IMR-90 (cell line): ENCODE measurements around the gene RBKS. TPM values are rescaled to one million over a fixed set of nuclear protein-coding genes. Genes with fewer than 3 reads are reported as not detected.

ENCODE experiments used
- ATAC-seq: fragments of 200-7000 bp; cut with Tn5 transposase; 2 replicates; pipeline ENCODE4 v1.9.1; 2020; ENCODE audit warnings: low read depth, mild to moderate bottlenecking, moderate library complexity
- BruUV-seq: library from RNA; stranded (reverse); fragments of 400-500 nt; replicated peaks from 2 replicates; lab custom pipeline; 2021; lab: Mats Ljungman, UMichigan
- CTCF ChIA-PET: fragments of 300-600 bp; formaldehyde crosslinking; extraction: SDS; loops from one replicate; lab custom pipeline; 2021; ENCODE audit warnings: antibody characterized with exemption; lab: Yijun Ruan, JAX
- POLR2A ChIA-PET: fragments of 300-600 bp; sonication (Branson Sonifier 250); formaldehyde crosslinking; loops from one replicate; lab custom pipeline; 2022; ENCODE audit warnings: antibody characterized with exemption; ENCODE audit not compliant: unreplicated experiment; lab: Charles Lee
- DNase-seq: peaks from one replicate; pipeline ENCODE4 v3.0.0; 2013
- H2AFZ ChIP-seq: replicated peaks from 2 replicates; pipeline ENCODE3; 2013; ENCODE audit warnings: low read length, mild to moderate bottlenecking; ENCODE audit not compliant: poor library complexity
- H2AK5ac ChIP-seq: 2 replicates; pipeline ENCODE4 v1.6.1; 2013; ENCODE audit warnings: low read depth, low read length, inconsistent platforms
- H2AK9ac ChIP-seq: replicated peaks from 2 replicates; pipeline ENCODE3; 2013; ENCODE audit warnings: mild to moderate bottlenecking, low read depth, low read length, moderate library complexity; ENCODE audit not compliant: poor library complexity
- H2BK120ac ChIP-seq: 2 replicates; pipeline ENCODE4 v1.6.1; 2013; ENCODE audit warnings: low read depth, low read length, inconsistent platforms
- H2BK15ac ChIP-seq: 3 replicates; pipeline ENCODE4 v1.6.1; 2013; ENCODE audit warnings: low read depth, low read length, inconsistent platforms
- H2BK20ac ChIP-seq: 2 replicates; pipeline ENCODE4 v1.6.1; 2013; ENCODE audit warnings: low read depth, mild to moderate bottlenecking, inconsistent platforms, low read length, moderate library complexity
- H2BK5ac ChIP-seq: 2 replicates; pipeline ENCODE4 v1.6.1; 2013; ENCODE audit warnings: mild to moderate bottlenecking, low read depth, low read length, inconsistent platforms; ENCODE audit not compliant: poor library complexity, severe bottlenecking
- H3K14ac ChIP-seq: replicated peaks from 2 replicates; pipeline ENCODE4 v1.6.1; 2013; ENCODE audit warnings: low read depth, low read length, inconsistent platforms
- H3K18ac ChIP-seq: 2 replicates; pipeline ENCODE4 v1.6.1; 2013; ENCODE audit warnings: low read depth, low read length, control low read depth
- H3K23ac ChIP-seq: 2 replicates; pipeline ENCODE4 v1.6.1; 2013; ENCODE audit warnings: low read depth, low read length, inconsistent platforms
- H3K27ac ChIP-seq: 2 replicates; pipeline ENCODE4 v1.5.1; 2013; ENCODE audit warnings: mild to moderate bottlenecking, control low read depth, low read length; ENCODE audit not compliant: insufficient read depth
- H3K27me3 ChIP-seq: 2 replicates; pipeline ENCODE4 v1.6.1; 2013; ENCODE audit warnings: low read length; ENCODE audit not compliant: control insufficient read depth, insufficient read depth
- H3K36me3 ChIP-seq: 2 replicates; pipeline ENCODE4 v1.6.1; 2013; ENCODE audit warnings: low read length, mixed read lengths; ENCODE audit not compliant: control insufficient read depth, insufficient read depth
- H3K4ac ChIP-seq: 2 replicates; pipeline ENCODE4 v1.6.1; 2013; ENCODE audit warnings: low read depth, low read length, inconsistent platforms
- H3K4me1 ChIP-seq: 2 replicates; pipeline ENCODE4 v1.6.1; 2013; ENCODE audit warnings: low read length, mixed read lengths; ENCODE audit not compliant: control insufficient read depth, insufficient read depth
- H3K4me2 ChIP-seq: 2 replicates; pipeline ENCODE4 v1.6.1; 2013; ENCODE audit warnings: low read depth, mild to moderate bottlenecking, control low read depth, low read length, moderate library complexity
- H3K4me3 ChIP-seq: 2 replicates; pipeline ENCODE4 v1.5.1; 2013; ENCODE audit warnings: low read depth, mild to moderate bottlenecking, control low read depth, low read length, moderate library complexity; ENCODE audit not compliant: insufficient read depth
- H3K56ac ChIP-seq: 2 replicates; pipeline ENCODE4 v1.6.1; 2013; ENCODE audit warnings: low read length, inconsistent platforms; ENCODE audit not compliant: insufficient read depth; ENCODE audit errors: extremely low read depth
- H3K79me1 ChIP-seq, 2 experiments: 2 replicates each; pipeline ENCODE4 v1.6.1; 2013; ENCODE audit warnings: low read length in 2 of 2, inconsistent platforms in 1 of 2, low read depth in 1 of 2
- H3K9ac ChIP-seq: 2 replicates; pipeline ENCODE4 v1.6.1; 2013; ENCODE audit warnings: low read depth, low read length, control low read depth
- H3K9me1 ChIP-seq: 2 replicates; pipeline ENCODE4 v1.6.1; 2013; ENCODE audit warnings: low read length, inconsistent platforms; ENCODE audit not compliant: insufficient read depth
- H3K9me3 ChIP-seq: 2 replicates; pipeline ENCODE4 v1.6.1; 2013; ENCODE audit warnings: low read length; ENCODE audit not compliant: control insufficient read depth, insufficient read depth
- H4K20me1 ChIP-seq: 2 replicates; pipeline ENCODE4 v1.6.1; 2013; ENCODE audit warnings: low read length, inconsistent platforms; ENCODE audit not compliant: insufficient read depth
- H4K5ac ChIP-seq: 2 replicates; pipeline ENCODE4 v1.6.1; 2013; ENCODE audit warnings: mild to moderate bottlenecking, low read depth, low read length, control low read depth
- H4K8ac ChIP-seq, 2 experiments: 2 replicates each; pipeline ENCODE4 v1.6.1; 2013; ENCODE audit warnings: low read depth in 2 of 2, low read length in 2 of 2, control low read depth in 1 of 2, inconsistent platforms in 1 of 2
- H4K91ac ChIP-seq: 2 replicates; pipeline ENCODE4 v1.6.1; 2013; ENCODE audit warnings: low read depth, low read length, inconsistent platforms; ENCODE audit not compliant: insufficient read depth
- BHLHE40 ChIP-seq: fragments of 150-350 bp; IDR thresholded peaks from 2 replicates; pipeline ENCODE4 v1.6.1; 2016; ENCODE audit warnings: mild to moderate bottlenecking, low read depth, low read length
- CEBPB ChIP-seq: IDR thresholded peaks from 2 replicates; pipeline ENCODE4 v1.6.1; 2012; ENCODE audit warnings: low read depth, low read length, improper control_type of control experiment
- CHD1 ChIP-seq: IDR thresholded peaks from 2 replicates; pipeline ENCODE4 v1.6.1; 2012; ENCODE audit warnings: low read depth, low read length, improper control_type of control experiment
- FOS ChIP-seq: fragments of 150-350 bp; IDR thresholded peaks from 2 replicates; pipeline ENCODE4 v1.6.1; 2016; ENCODE audit warnings: low read depth, low read length
- MAFK ChIP-seq: IDR thresholded peaks from 2 replicates; pipeline ENCODE4 v1.6.1; 2012; ENCODE audit warnings: low read depth, low read length, improper control_type of control experiment
- MAZ ChIP-seq: IDR thresholded peaks from 2 replicates; pipeline ENCODE4 v1.6.1; 2012; ENCODE audit warnings: low read depth, mild to moderate bottlenecking, low read length, improper control_type of control experiment, moderate library complexity, borderline replicate concordance
- MXI1 ChIP-seq: IDR thresholded peaks from 2 replicates; pipeline ENCODE4 v1.6.1; 2012; ENCODE audit warnings: low read depth, mild to moderate bottlenecking, low read length, moderate library complexity, borderline replicate concordance
- NFE2L2 ChIP-seq: fragments of 150-350 bp; IDR thresholded peaks from 2 replicates; pipeline ENCODE4 v1.6.1; 2016; ENCODE audit warnings: low read depth, mild to moderate bottlenecking, low read length
- POLR2A ChIP-seq: IDR thresholded peaks from 2 replicates; pipeline ENCODE4 v1.6.1; 2012; ENCODE audit warnings: mild to moderate bottlenecking, low read depth, low read length
- RCOR1 ChIP-seq: IDR thresholded peaks from 2 replicates; pipeline ENCODE4 v1.6.1; 2012; ENCODE audit warnings: mild to moderate bottlenecking, low read length, improper control_type of control experiment; ENCODE audit not compliant: insufficient replicate concordance
- RFX5 ChIP-seq: IDR thresholded peaks from 2 replicates; pipeline ENCODE4 v1.8.0; 2012; ENCODE audit warnings: low read depth, mild to moderate bottlenecking, low read length, moderate library complexity
- SMC3 ChIP-seq: fragments of 150-350 bp; IDR thresholded peaks from 2 replicates; pipeline ENCODE4 v1.6.1; 2016; ENCODE audit warnings: low read depth, mild to moderate bottlenecking, antibody characterized with exemption, low read length, moderate library complexity
- WGBS, 2 experiments: methylation state at CpG; one replicate each; pipeline versions ENCODE4 v1.1.5 to v1.1.7; 2013; ENCODE audit warnings: missing lambda C conversion rate in 2 of 2; ENCODE audit not compliant: insufficient read length in 1 of 2; ENCODE audit errors: extremely low coverage in 2 of 2; 5-methylcytosine and 5-hydroxymethylcytosine counted together
- dilution Hi-C: fragments of 300-500 bp; cut with HindIII; formaldehyde crosslinking; loops from one replicate; pipeline ENCODE4 v1.14.3; 2018; ENCODE audit warnings: low sequenced_read_pairs; ENCODE audit not compliant: unreplicated experiment
- in situ Hi-C: fragments of 300-500 bp; cut with MboI; formaldehyde crosslinking; loops from 3 replicates; pipeline ENCODE4 v1.14.3; 2019; ENCODE audit warnings: low sequenced_read_pairs, inconsistent platforms, mixed read lengths
- intact Hi-C: fragments of 100-400 bp; cut with micrococcal nuclease; formaldehyde crosslinking; loops from 2 replicates; pipeline ENCODE4 v1.10.0; 2022
- polyA plus RNA-seq, 3 experiments: library from polyadenylated mRNA; depleted of rRNA; stranded (reverse); fragments of >200 nt; gene quantifications; 2 replicates each; pipeline ENCODE4 v1.2.3, GENCODE V29; 2012; ENCODE audit warnings: low replicate concordance in 1 of 3
- total RNA-seq: library from RNA; depleted of rRNA; stranded (reverse); fragments of >200 nt; gene quantifications from 2 replicates; pipeline ENCODE4 v1.2.3, GENCODE V29; 2012
- TF ChIP-seq, protein P1 (sequence below): fragments of 150-350 bp; IDR thresholded peaks from 2 replicates; pipeline ENCODE4 v1.6.1; 2017; ENCODE audit warnings: mild to moderate bottlenecking, antibody characterized with exemption, low read length, low read depth
- TF ChIP-seq, protein P2 (sequence below): conservative IDR thresholded peaks from 2 replicates; pipeline ENCODE4 v1.5.1; 2012; ENCODE audit warnings: mild to moderate bottlenecking, low read depth, low read length, improper control_type of control experiment
- TF ChIP-seq, protein P3 (sequence below): fragments of 150-350 bp; IDR thresholded peaks from 2 replicates; pipeline ENCODE4 v1.6.1; 2016; ENCODE audit warnings: low read depth, mild to moderate bottlenecking, low read length, moderate library complexity, borderline replicate concordance

The RBKS gene
- total and polyA plus RNA-seq, 2 of the 4 experiments (the other 2 are of a cell fraction): 1.1 to 1.4 TPM

DNA sequence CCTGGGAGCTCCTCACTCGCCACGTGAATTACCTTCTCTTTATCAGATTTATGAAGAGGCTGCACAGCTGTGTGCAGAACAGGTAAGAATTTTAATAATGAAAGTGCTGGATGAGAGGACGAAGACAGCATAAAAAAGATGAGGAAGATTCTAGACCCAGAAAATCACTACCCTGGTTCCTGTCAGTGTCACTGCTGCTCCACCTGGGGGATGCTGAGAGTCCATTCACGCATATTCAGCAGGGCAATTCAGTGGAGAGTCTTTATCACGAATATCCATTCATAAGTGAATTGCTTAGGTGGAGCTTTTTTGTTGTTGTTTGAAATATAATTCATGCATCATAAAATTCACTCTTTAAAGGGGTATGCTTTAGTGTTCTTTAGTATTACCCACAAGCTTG, 66.6 kb downstream of the RBKS start:
- Histone ChIP-seq H3K9me3 (no peaks in the 10 kb centered on the region), H2BK15ac (no peak overlapping the region), H3K36me3 (no peaks in the 10 kb centered on the region), H4K20me1 (no peaks in the 10 kb centered on the region), H2AK5ac (no peak overlapping the region), H3K23ac (no peak overlapping the region), H3K14ac (no peak overlapping the region), H3K4me2 (no peak overlapping the region), H2BK5ac (no peak overlapping the region), H3K79me1 (no peaks in the 10 kb centered on the region), H3K4me1 (no peaks in the 10 kb centered on the region), H2AFZ (no peak overlapping the region), H3K4ac (no peak overlapping the region), H4K5ac (no peak overlapping the region), H3K56ac (no peak overlapping the region), H2BK120ac (no peak overlapping the region), H2BK20ac (no peak overlapping the region), H4K8ac (no peak overlapping the region), H3K4me3 (no peak overlapping the region), H3K18ac (no peak overlapping the region), H4K91ac (no peak overlapping the region), H3K27me3 (no peaks in the 10 kb centered on the region), H3K9me1 (no peaks in the 10 kb centered on the region), H2AK9ac (no peak overlapping the region), H3K9ac (no peak overlapping the region), H3K27ac (no peak overlapping the region)
- dilution Hi-C loops: no loop called here
- intact Hi-C loops: no loop called here
- ChIA-PET POLR2A (no interaction called here), CTCF (no interaction called here)
- no CpG with 5 or more reads among the region's 5 CpGs for WGBS, 2 experiments
- in situ Hi-C loops: no loop called here
- ATAC-seq: no peak
- no TSS peak for BruUV-seq
- no peak for DNase-seq
- no peak for TF ChIP-seq FOS
- TF ChIP-seq RCOR1: no peak
- TF ChIP-seq, protein P1, sequence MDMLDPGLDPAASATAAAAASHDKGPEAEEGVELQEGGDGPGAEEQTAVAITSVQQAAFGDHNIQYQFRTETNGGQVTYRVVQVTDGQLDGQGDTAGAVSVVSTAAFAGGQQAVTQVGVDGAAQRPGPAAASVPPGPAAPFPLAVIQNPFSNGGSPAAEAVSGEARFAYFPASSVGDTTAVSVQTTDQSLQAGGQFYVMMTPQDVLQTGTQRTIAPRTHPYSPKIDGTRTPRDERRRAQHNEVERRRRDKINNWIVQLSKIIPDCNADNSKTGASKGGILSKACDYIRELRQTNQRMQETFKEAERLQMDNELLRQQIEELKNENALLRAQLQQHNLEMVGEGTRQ: no peak
- no peak for TF ChIP-seq RFX5
- no peak for TF ChIP-seq SMC3
- TF ChIP-seq MAZ: no peak
- TF ChIP-seq CEBPB: no peak
- no peak for TF ChIP-seq NFE2L2
- no peak for TF ChIP-seq POLR2A
- TF ChIP-seq, protein P2, sequence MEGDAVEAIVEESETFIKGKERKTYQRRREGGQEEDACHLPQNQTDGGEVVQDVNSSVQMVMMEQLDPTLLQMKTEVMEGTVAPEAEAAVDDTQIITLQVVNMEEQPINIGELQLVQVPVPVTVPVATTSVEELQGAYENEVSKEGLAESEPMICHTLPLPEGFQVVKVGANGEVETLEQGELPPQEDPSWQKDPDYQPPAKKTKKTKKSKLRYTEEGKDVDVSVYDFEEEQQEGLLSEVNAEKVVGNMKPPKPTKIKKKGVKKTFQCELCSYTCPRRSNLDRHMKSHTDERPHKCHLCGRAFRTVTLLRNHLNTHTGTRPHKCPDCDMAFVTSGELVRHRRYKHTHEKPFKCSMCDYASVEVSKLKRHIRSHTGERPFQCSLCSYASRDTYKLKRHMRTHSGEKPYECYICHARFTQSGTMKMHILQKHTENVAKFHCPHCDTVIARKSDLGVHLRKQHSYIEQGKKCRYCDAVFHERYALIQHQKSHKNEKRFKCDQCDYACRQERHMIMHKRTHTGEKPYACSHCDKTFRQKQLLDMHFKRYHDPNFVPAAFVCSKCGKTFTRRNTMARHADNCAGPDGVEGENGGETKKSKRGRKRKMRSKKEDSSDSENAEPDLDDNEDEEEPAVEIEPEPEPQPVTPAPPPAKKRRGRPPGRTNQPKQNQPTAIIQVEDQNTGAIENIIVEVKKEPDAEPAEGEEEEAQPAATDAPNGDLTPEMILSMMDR: no peak
- no peak for TF ChIP-seq CHD1
- TF ChIP-seq MAFK: no peak
- TF ChIP-seq MXI1: no peak
- TF ChIP-seq BHLHE40: no peak
- TF ChIP-seq, protein P3, sequence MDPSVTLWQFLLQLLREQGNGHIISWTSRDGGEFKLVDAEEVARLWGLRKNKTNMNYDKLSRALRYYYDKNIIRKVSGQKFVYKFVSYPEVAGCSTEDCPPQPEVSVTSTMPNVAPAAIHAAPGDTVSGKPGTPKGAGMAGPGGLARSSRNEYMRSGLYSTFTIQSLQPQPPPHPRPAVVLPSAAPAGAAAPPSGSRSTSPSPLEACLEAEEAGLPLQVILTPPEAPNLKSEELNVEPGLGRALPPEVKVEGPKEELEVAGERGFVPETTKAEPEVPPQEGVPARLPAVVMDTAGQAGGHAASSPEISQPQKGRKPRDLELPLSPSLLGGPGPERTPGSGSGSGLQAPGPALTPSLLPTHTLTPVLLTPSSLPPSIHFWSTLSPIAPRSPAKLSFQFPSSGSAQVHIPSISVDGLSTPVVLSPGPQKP: no peak
